AG04450 (cell line): Measurements from ENCODE around the gene ARHGEF39. TPM values are rescaled to one million over a fixed set of nuclear protein-coding genes. Genes with fewer than 3 reads are reported as not detected.

Experiments used
- CTCF ChIA-PET: fragments of 300-600, 350-600 bp; formaldehyde crosslinking; extraction: SDS; loops from one replicate; lab custom pipeline; 2022; ENCODE audit warnings: antibody characterized with exemption, inconsistent platforms; lab: Charles Lee
- POLR2A ChIA-PET: fragments of 350-600 bp; formaldehyde crosslinking; extraction: SDS; loops from one replicate; lab custom pipeline; 2021; ENCODE audit warnings: antibody characterized with exemption, inconsistent platforms; lab: Yijun Ruan, JAX
- DNase-seq: peaks from one replicate; pipeline ENCODE4 v3.0.0-alpha.2; 2011; ENCODE audit warnings: low read depth, low spot score
- H3K27ac ChIP-seq: one replicate; pipeline ENCODE4 v1.5.1; 2012; ENCODE audit warnings: low read depth, low read length, control low read depth
- H3K27me3 ChIP-seq: one replicate; pipeline ENCODE4 v1.6.0; 2012; ENCODE audit warnings: low read length; ENCODE audit not compliant: control insufficient read depth, insufficient read depth
- H3K4me3 ChIP-seq: 2 replicates; pipeline ENCODE4 v1.5.1; 2011; ENCODE audit warnings: mild to moderate bottlenecking, low read depth, low read length, control low read depth
- H3K9me3 ChIP-seq: 2 replicates; pipeline ENCODE4 v1.5.1; 2012; ENCODE audit warnings: low read length; ENCODE audit not compliant: control insufficient read depth, insufficient read depth
- polyA plus RNA-seq: library from polyadenylated mRNA; depleted of rRNA; stranded (reverse); fragments of >200 nt; gene quantifications from 2 replicates; pipeline ENCODE4 v1.2.3, GENCODE V29; 2011
- TF ChIP-seq, protein P1 (sequence below): IDR thresholded peaks from 2 replicates; pipeline ENCODE4 v1.5.1; 2011; ENCODE audit warnings: low read depth, low read length, control low read depth, inconsistent platforms

The ARHGEF39 gene
- polyA plus RNA-seq, 1 experiment: 1.2 TPM

DNA sequence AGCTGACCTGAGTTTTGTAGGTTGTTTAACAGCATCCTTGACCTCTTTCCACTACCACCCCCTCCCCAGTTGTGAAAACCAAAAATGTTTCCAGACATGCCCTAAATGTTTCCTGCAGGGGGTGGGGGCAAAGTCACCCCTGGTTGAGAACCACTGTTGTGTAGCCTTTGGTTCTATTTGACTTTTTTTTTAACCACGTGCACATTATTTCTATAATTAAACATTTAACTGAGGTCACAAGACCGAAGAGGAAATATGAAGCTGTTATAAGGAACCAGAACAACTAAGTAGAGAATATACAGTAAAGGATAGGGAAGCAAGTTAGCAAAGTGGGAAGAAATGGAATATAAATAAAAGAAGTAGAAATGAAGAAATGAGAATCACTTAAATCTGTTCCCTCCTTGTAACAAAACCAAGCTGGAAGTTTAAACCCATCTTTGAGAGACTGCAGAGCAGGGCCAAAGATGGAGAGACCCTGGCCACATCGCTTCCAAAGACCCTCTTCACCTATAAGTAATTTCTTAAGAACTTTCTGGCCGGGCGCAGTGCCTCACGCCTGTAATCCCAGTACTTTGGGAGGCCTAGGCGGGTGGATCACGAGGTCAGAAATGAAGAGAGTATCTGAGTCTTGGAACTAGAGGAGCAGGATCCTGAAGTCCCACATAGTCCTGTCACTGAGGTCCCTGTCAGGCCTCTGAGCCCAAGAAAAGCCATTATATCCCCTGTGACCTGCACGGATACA lies 28.7 kb downstream of the ARHGEF39 start:
- ChIA-PET CTCF (interaction anchor here (1.2 kb wide), 1 partner anchor 11 kb away, joined by 3 read pairs; no protein-coding TSS in a partner anchor), POLR2A (no interaction called here)
- TF ChIP-seq, protein P1, sequence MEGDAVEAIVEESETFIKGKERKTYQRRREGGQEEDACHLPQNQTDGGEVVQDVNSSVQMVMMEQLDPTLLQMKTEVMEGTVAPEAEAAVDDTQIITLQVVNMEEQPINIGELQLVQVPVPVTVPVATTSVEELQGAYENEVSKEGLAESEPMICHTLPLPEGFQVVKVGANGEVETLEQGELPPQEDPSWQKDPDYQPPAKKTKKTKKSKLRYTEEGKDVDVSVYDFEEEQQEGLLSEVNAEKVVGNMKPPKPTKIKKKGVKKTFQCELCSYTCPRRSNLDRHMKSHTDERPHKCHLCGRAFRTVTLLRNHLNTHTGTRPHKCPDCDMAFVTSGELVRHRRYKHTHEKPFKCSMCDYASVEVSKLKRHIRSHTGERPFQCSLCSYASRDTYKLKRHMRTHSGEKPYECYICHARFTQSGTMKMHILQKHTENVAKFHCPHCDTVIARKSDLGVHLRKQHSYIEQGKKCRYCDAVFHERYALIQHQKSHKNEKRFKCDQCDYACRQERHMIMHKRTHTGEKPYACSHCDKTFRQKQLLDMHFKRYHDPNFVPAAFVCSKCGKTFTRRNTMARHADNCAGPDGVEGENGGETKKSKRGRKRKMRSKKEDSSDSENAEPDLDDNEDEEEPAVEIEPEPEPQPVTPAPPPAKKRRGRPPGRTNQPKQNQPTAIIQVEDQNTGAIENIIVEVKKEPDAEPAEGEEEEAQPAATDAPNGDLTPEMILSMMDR: no peak
- Histone ChIP-seq H3K4me3 (no peak overlapping the region), H3K27me3 (no peaks in the 10 kb centered on the region), H3K9me3 (no peaks in the 10 kb centered on the region), H3K27ac (no peak overlapping the region)
- no peak for DNase-seq

DNA sequence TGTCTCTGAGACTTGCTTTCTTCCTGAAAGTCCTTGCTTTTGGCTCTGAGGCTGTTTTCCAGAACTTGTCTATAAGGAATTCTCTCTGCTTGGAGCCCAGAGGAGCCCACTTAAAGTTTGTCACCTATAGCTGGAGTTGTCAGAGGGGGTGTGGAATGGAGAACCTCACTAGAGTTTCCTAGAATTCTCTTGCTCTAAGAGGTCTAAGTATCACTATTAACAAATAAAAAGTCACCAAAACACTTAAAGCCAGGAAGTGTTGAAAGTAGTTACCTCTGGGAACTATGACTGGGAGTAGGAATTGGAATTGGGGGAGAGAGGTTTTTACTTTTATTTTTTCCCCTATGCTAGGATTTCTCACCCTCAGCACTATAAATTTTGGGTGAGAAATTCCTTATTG lies 29.3 kb downstream of the ARHGEF39 start:
- ChIA-PET POLR2A (no interaction called here), CTCF (interaction anchor here (1.0 to 1.2 kb wide), 2 partner anchors 11 to 32 kb away, joined by 3 read pairs; no protein-coding TSS in a partner anchor)
- Histone ChIP-seq H3K27ac (no peak overlapping the region), H3K9me3 (no peaks in the 10 kb centered on the region), H3K27me3 (no peaks in the 10 kb centered on the region), H3K4me3 (no peak overlapping the region)
- TF ChIP-seq, protein P1: no peak
- no peak for DNase-seq

DNA sequence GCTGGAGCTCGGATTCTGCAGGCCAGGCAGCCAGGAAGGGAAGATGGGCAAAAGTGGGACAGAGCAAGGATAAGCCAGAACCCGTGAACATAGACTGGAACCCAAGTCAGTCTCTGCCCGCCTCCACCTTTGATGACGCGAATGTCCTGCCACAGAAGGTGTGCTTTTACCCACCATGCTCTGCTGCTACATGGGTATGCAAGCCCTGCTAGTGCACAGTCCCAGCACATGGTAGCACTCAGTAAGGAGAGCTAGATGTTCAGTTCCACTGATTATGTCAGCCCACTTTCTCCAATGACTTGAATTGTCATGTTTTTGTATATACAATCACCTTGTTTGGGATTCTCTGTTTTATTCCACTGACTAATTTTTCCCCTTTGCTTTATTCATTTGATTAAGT lies 35.4 kb downstream of the ARHGEF39 start:
- Histone ChIP-seq H3K27ac (no peak overlapping the region), H3K9me3 (no peaks in the 10 kb centered on the region), H3K4me3 (no peak overlapping the region), H3K27me3 (peaks cover 5% of the 10 kb centered on the region)
- ChIA-PET POLR2A (no interaction called here), CTCF (interaction anchor here (0.6 to 2.1 kb wide), 3 partner anchors 17 to 140 kb away, joined by 3 to 10 read pairs (median 4); partner anchors contain the start of gene RUSC2)
- DNase-seq: no peak
- TF ChIP-seq, protein P1: no peak

DNA sequence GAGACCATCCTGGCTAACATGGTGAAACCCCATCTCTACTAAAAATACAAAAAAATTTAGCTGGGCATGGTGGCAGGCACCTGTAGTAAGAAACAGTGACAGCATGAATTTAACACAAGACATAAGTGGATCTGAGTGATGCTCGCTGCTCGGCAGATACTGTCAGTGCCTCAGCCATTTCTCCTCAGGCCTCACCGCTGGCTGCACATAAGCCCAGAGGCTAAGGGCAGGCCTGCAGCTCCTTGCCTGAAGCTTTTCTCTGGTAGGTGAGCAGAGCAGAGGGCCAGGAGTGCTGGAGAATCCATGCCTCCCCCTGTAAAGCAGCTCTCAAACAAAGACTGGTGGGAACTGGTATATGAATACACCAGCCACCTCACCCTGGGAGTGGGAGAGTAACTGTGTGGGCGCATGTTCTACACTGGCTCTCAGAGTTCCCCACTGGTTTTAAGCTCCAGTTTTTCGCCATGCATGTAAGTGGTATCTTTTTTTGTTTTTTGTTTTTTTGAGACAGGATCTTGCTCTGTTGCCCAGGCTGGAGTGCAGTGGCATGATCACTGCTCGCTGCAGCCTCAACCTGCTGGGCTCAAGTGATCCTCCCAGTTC lies 36.5 kb downstream of the ARHGEF39 start:
- POLR2A ChIA-PET: no interaction called here

More for the DNA sequence above, 36.5 kb downstream of the ARHGEF39 start:
- Histone ChIP-seq H3K9me3 (no peaks in the 10 kb centered on the region), H3K27ac (no peak overlapping the region), H3K4me3 (no peak overlapping the region), H3K27me3 (peaks cover 5% of the 10 kb centered on the region)
- CTCF ChIA-PET: interaction anchor here (0.7 to 2.1 kb wide), 3 partner anchors 19 to 29 kb away, joined by 3 to 10 read pairs (median 4); partner anchors contain the start of genes CCDC107 and RMRP
- DNase-seq: no peak
- TF ChIP-seq, protein P1: no peak
